PFSK-1 (cell line): ENCODE measurements around the gene ACOT7.

ENCODE experiments used
- FOXP2 ChIP-seq: optimal IDR thresholded peaks from 2 replicates; pipeline ENCODE3; 2011; ENCODE audit warnings: borderline replicate concordance, control low read depth, inconsistent platforms; ENCODE audit not compliant: insufficient read depth; ENCODE audit errors: extremely low read length, extremely low read depth
- POLR2AphosphoS5 ChIP-seq: IDR thresholded peaks from 2 replicates; pipeline ENCODE4 v1.6.1; 2012; ENCODE audit warnings: low read depth, mild to moderate bottlenecking, control low read depth, low read length, moderate library complexity
- REST ChIP-seq, 2 experiments: IDR thresholded peaks; 2 replicates each; pipeline versions ENCODE4 v1.6.1 to v1.8.0; 2011 to 2012; ENCODE audit warnings: low read depth in 2 of 2, low read length in 2 of 2, control low read depth in 1 of 2, inconsistent platforms in 1 of 2, mild to moderate bottlenecking in 1 of 2, moderate library complexity in 1 of 2; ENCODE audit not compliant: insufficient read depth in 1 of 2
- SIN3A ChIP-seq: IDR thresholded peaks from 2 replicates; pipeline ENCODE4 v1.6.1; 2012; ENCODE audit warnings: mild to moderate bottlenecking, low read length, moderate library complexity, borderline replicate concordance; ENCODE audit not compliant: insufficient read depth
- TAF1 ChIP-seq: IDR thresholded peaks from 2 replicates; pipeline ENCODE4 v1.6.1; 2012; ENCODE audit warnings: low read length, control low read depth, borderline replicate concordance; ENCODE audit not compliant: insufficient read depth

Gene ACOT7

GRCh38 chr1:6268415-6268814, 125.2 kb downstream of the ACOT7 start:
- no peak for TF ChIP-seq SIN3A
- no peak for TF ChIP-seq TAF1
- no peak for TF ChIP-seq FOXP2
- TF ChIP-seq REST (IDR thresholded peaks at IDR 0.05; ENCODE audit: insufficient read depth in 1 of 2, low read depth in 2 of 2, low read length in 2 of 2) = no peak
- no peak for TF ChIP-seq POLR2AphosphoS5

GRCh38 chr1:6267686-6268322, 125.8 kb downstream of the ACOT7 start:
- no peak for TF ChIP-seq TAF1
- TF ChIP-seq REST (IDR thresholded peaks at IDR 0.05; ENCODE audit: insufficient read depth in 1 of 2, low read depth in 2 of 2, low read length in 2 of 2) = no peak
- TF ChIP-seq FOXP2 = no peak
- no peak for TF ChIP-seq SIN3A
- TF ChIP-seq POLR2AphosphoS5 = no peak

GRCh38 chr1:6266641-6267040, 126.9 kb downstream of the ACOT7 start:
- TF ChIP-seq FOXP2 = no peak
- TF ChIP-seq TAF1 = no peak
- no peak for TF ChIP-seq POLR2AphosphoS5
- no peak for TF ChIP-seq SIN3A
- TF ChIP-seq REST (IDR thresholded peaks at IDR 0.05; ENCODE audit: insufficient read depth in 1 of 2, low read depth in 2 of 2, low read length in 2 of 2) = no peak

GRCh38 chr1:6265151-6265550, 128.4 kb downstream of the ACOT7 start:
- TF ChIP-seq POLR2AphosphoS5 = no peak
- TF ChIP-seq TAF1 = no peak

- no peak for TF ChIP-seq REST (IDR thresholded peaks at IDR 0.05; ENCODE audit: insufficient read depth in 1 of 2, low read depth in 2 of 2, low read length in 2 of 2)
- no peak for TF ChIP-seq POLR2AphosphoS5
- no peak for TF ChIP-seq FOXP2
- TF ChIP-seq SIN3A = no peak
- TF ChIP-seq TAF1 = no peak
Observed at GRCh38 chr1:6263716-6264115, 129.9 kb downstream of the ACOT7 start.
